ENCODE data around the gene PAK4.
"Not testable (repeated sequence)": the region's sequence is repeated elsewhere in the genome, so short reads cannot be mapped to it uniquely, and the experiment has no call there.

Gene PAK4

GRCh38 chr19:39100500-39101166, 25.0 kb upstream of the PAK4 start:
- DNase-seq = no peak

GRCh38 chr19:39103151-39103550, 22.4 kb upstream of the PAK4 start:
- DNase-seq = no peak

GRCh38 chr19:39104186-39104596, 21.4 kb upstream of the PAK4 start:
- no peak for DNase-seq

GRCh38 chr19:39106194-39106593, 19.4 kb upstream of the PAK4 start:
- DNase-seq = no peak

- no peak for DNase-seq
Observed at GRCh38 chr19:39109641-39110040, 15.9 kb upstream of the PAK4 start.

GRCh38 chr19:39110263-39110967, 15.2 kb upstream of the PAK4 start:
- DNase-seq = peak; percentile 31

GRCh38 chr19:39111593-39112199, 13.9 kb upstream of the PAK4 start:
- no peak for DNase-seq

GRCh38 chr19:39112338-39112890, 13.2 kb upstream of the PAK4 start:
- no peak for DNase-seq

- DNase-seq = no peak
Observed at GRCh38 chr19:39113199-39113598, 12.4 kb upstream of the PAK4 start.

GRCh38 chr19:39115105-39115847, 10.3 kb upstream of the PAK4 start:
- no peak for DNase-seq

GRCh38 chr19:39117023-39117422, 8.6 kb upstream of the PAK4 start:
- DNase-seq = not testable (repeated sequence)

- no peak for DNase-seq
Observed at GRCh38 chr19:39119830-39120229, 5.8 kb upstream of the PAK4 start.

- no peak for DNase-seq
Observed at GRCh38 chr19:39122934-39123731, 2.5 kb upstream of the PAK4 start.

GRCh38 chr19:39124136-39124764, 1.3 kb upstream of the PAK4 start:
- no peak for DNase-seq

GRCh38 chr19:39125199-39125553, 410 bp upstream of the PAK4 start:
- no peak for DNase-seq

GRCh38 chr19:39126312-39127187, 964 bp downstream of the PAK4 start:
- no peak for DNase-seq

- DNase-seq = no peak
Observed at GRCh38 chr19:39127812-39128515, 2.4 kb downstream of the PAK4 start.

- DNase-seq = no peak
Observed at GRCh38 chr19:39128516-39129079, 3.0 kb downstream of the PAK4 start.

- DNase-seq = no peak
Observed at GRCh38 chr19:39129116-39129515, 3.5 kb downstream of the PAK4 start.
